HepG2 (cell line): ENCODE data around the gene ROMO1. TPM values are rescaled to one million over a fixed set of nuclear protein-coding genes. Genes with fewer than 3 reads are reported as not detected.
"Not testable (repeated sequence)": the region's sequence is repeated elsewhere in the genome, so short reads cannot be mapped to it uniquely, and the experiment has no call there.

Experiments used
- CSRNP1 ChIP-seq: sonication (generic); formaldehyde crosslinking; IDR thresholded peaks from 2 replicates; pipeline ENCODE4 v1.8.1; 2023; ENCODE audit warnings: mild to moderate bottlenecking, missing genetic modification reagents
- EP300 ChIP-seq, 3 experiments: sonication (generic) in 1 of 3; formaldehyde crosslinking in 1 of 3; IDR thresholded peaks; 2 replicates each; pipeline versions ENCODE4 v1.5.1 to v1.6.1; 2011 to 2020; ENCODE audit warnings: low read depth in 2 of 3, low read length in 2 of 3, borderline replicate concordance in 1 of 3, improper control_type of control experiment in 1 of 3, mild to moderate bottlenecking in 1 of 3, missing genetic modification reagents in 1 of 3, moderate library complexity in 1 of 3
- FLYWCH1 ChIP-seq: sonication (generic); formaldehyde crosslinking; IDR thresholded peaks from 2 replicates; pipeline ENCODE4 v1.8.1; 2023; ENCODE audit warnings: mild to moderate bottlenecking, missing genetic modification reagents
- KDM5B ChIP-seq: sonication (generic); formaldehyde crosslinking; IDR thresholded peaks from 2 replicates; pipeline ENCODE4 v1.4.0; 2020; ENCODE audit warnings: missing genetic modification reagents, mild to moderate bottlenecking, borderline replicate concordance
- PLSCR1 ChIP-seq: sonication (generic); formaldehyde crosslinking; IDR thresholded peaks from 2 replicates; pipeline ENCODE4 v1.5.0; 2020; ENCODE audit warnings: missing genetic modification reagents, mild to moderate bottlenecking, borderline replicate concordance
- RAD21 ChIP-seq: fragments of 450-650 bp; formaldehyde crosslinking; IDR thresholded peaks from 2 replicates; pipeline ENCODE4 v1.5.0; 2020; ENCODE audit warnings: mild to moderate bottlenecking
- ZNF558 ChIP-seq: sonication (generic); formaldehyde crosslinking; IDR thresholded peaks from 2 replicates; pipeline ENCODE4 v1.9.0; 2022; ENCODE audit warnings: mild to moderate bottlenecking, missing genetic modification reagents, borderline replicate concordance
- ZNF777 ChIP-seq: sonication (generic); formaldehyde crosslinking; IDR thresholded peaks from 2 replicates; pipeline ENCODE4 v1.4.0; 2020; ENCODE audit warnings: missing genetic modification reagents
- polyA plus RNA-seq, 8 experiments: library from polyadenylated mRNA; depleted of rRNA in 3 of 8; stranded (reverse) in 7 of 8; unstranded in 1 of 8; fragments of >200 nt; fragmentation: Illumina TruSeq in 4 of 8; extraction: Trizol in 4 of 8; gene quantifications; 2 replicates each; pipeline versions ENCODE4 v1.2.1 to v1.2.3, GENCODE V29; 2011 to 2016; ENCODE audit warnings: low read depth in 4 of 8, missing spikeins in 1 of 8, mixed read lengths in 1 of 8; ENCODE audit not compliant: insufficient read depth in 1 of 8
- total RNA-seq, 5 experiments: library from RNA; depleted of rRNA; stranded (reverse); fragments of >200 nt; fragmentation: Illumina TruSeq; extraction: Trizol; gene quantifications; 2 replicates each; pipeline ENCODE4 v1.2.3, GENCODE V29; 2016; ENCODE audit warnings: low read depth in 1 of 5
- TF ChIP-seq, protein P1 (sequence below): sonication (generic); formaldehyde crosslinking; IDR thresholded peaks from 2 replicates; pipeline ENCODE4 v1.5.0; 2020; ENCODE audit warnings: missing genetic modification reagents
- TF ChIP-seq, protein P2 (sequence below): sonication (generic); formaldehyde crosslinking; IDR thresholded peaks from 2 replicates; pipeline ENCODE4 v1.5.0; 2020; ENCODE audit warnings: mild to moderate bottlenecking, missing genetic modification reagents, borderline replicate concordance
- TF ChIP-seq, protein P3 (sequence below): sonication (generic); formaldehyde crosslinking; IDR thresholded peaks from 2 replicates; pipeline ENCODE4 v1.5.0; 2020; ENCODE audit warnings: missing genetic modification reagents

The ROMO1 gene
- total and polyA plus RNA-seq, 2 of the 13 experiments (the other 11 are each of a cell fraction or from before 2014, with no cell fraction given) = 636 to 755 TPM

DNA sequence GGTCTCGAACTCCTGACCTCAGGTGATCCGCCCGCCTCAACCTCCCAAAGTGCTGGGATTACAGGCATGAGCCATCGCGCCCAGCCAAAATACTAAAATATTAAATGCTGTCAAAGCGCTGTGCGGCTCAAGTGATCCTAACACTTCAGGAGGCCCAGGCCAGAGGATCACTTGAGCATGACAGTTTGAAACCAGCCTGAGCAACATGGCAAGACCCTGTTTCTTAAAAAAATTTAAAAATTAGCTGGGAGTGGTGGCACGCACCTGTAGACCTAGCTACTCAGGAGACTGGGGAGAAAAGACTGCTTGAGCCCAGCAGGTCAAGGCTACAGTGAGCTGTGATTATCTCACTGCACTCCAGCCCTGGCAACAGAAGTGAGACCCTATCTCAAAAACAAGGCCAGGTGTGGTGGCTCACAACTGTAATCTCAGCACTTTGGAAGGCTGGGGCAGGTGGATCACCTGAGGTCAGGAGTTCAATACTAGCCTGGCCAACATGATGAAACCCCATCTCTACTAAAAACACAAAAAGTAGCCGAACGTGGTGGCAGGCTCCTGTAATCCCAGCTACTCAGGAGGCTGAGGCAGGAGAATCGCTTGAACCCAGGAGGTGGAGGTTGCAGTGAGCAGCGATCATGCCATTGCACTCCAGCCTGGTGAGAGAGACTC, 24.6 kb downstream of the ROMO1 start (continued):
- TF ChIP-seq CSRNP1 = peak; percentile 29; the same call in 1 of the 2 replicates
- 0 out of 2 replicates have a peak, but pooled peaks have one; percentile 12 for TF ChIP-seq RAD21 (CRISPR knock-in tag)
- TF ChIP-seq, protein P1, sequence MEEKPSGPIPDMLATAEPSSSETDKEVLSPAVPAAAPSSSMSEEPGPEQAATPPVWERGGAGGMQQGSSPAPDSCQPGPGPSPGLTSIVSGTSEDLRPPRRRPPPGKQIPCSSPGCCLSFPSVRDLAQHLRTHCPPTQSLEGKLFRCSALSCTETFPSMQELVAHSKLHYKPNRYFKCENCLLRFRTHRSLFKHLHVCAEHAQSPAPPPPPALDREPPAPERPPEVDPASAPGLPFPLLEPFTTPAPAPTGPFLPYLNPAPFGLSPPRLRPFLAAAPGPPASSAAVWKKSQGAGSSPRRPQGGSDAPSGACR (CRISPR knock-in tag) = 0 out of 2 replicates have a peak, but pooled peaks have one; percentile 56
- 0 out of 2 replicates have a peak, but pooled peaks have one; percentile 17 for TF ChIP-seq ZNF777 (CRISPR knock-in tag)
- TF ChIP-seq, protein P2, sequence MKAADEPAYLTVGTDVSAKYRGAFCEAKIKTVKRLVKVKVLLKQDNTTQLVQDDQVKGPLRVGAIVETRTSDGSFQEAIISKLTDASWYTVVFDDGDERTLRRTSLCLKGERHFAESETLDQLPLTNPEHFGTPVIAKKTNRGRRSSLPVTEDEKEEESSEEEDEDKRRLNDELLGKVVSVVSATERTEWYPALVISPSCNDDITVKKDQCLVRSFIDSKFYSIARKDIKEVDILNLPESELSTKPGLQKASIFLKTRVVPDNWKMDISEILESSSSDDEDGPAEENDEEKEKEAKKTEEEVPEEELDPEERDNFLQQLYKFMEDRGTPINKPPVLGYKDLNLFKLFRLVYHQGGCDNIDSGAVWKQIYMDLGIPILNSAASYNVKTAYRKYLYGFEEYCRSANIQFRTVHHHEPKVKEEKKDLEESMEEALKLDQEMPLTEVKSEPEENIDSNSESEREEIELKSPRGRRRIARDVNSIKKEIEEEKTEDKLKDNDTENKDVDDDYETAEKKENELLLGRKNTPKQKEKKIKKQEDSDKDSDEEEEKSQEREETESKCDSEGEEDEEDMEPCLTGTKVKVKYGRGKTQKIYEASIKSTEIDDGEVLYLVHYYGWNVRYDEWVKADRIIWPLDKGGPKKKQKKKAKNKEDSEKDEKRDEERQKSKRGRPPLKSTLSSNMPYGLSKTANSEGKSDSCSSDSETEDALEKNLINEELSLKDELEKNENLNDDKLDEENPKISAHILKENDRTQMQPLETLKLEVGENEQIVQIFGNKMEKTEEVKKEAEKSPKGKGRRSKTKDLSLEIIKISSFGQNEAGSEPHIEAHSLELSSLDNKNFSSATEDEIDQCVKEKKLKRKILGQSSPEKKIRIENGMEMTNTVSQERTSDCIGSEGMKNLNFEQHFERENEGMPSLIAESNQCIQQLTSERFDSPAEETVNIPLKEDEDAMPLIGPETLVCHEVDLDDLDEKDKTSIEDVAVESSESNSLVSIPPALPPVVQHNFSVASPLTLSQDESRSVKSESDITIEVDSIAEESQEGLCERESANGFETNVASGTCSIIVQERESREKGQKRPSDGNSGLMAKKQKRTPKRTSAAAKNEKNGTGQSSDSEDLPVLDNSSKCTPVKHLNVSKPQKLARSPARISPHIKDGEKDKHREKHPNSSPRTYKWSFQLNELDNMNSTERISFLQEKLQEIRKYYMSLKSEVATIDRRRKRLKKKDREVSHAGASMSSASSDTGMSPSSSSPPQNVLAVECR (CRISPR knock-in tag) = peak; percentile 25; the same call in 1 of the 2 replicates
- TF ChIP-seq PLSCR1 (CRISPR knock-in tag) = 0 out of 2 replicates have a peak, but pooled peaks have one; percentile 52
- TF ChIP-seq KDM5B = peak; percentile 67; the same call in 1 of the 2 replicates
- TF ChIP-seq, protein P3, sequence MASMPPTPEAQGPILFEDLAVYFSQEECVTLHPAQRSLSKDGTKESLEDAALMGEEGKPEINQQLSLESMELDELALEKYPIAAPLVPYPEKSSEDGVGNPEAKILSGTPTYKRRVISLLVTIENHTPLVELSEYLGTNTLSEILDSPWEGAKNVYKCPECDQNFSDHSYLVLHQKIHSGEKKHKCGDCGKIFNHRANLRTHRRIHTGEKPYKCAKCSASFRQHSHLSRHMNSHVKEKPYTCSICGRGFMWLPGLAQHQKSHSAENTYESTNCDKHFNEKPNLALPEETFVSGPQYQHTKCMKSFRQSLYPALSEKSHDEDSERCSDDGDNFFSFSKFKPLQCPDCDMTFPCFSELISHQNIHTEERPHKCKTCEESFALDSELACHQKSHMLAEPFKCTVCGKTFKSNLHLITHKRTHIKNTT (CRISPR knock-in tag) = 0 out of 2 replicates have a peak, but pooled peaks have one; percentile 30
- TF ChIP-seq ZNF558 = 0 out of 2 replicates have a peak, but pooled peaks have one; percentile 42
- peak; percentile 64; the same call in 1 of the 2 replicates for TF ChIP-seq FLYWCH1 (CRISPR knock-in tag)
- TF ChIP-seq EP300 (IDR thresholded peaks at IDR 0.05; ENCODE audit: low read depth in 2 of 2, low read length in 2 of 2) = not testable (repeated sequence)
- 0 out of 2 replicates have a peak, but pooled peaks have one; percentile 24 for TF ChIP-seq EP300 (CRISPR knock-in tag; IDR thresholded peaks at IDR 0.05; ENCODE audit: borderline replicate concordance)
